Stimulated activated CD4-positive, alpha-beta T cell treated with anti-CD3 and anti-CD28 coated beads, Interleukin-15, amount 100 ng/mL, for 24 hours (primary cell): ENCODE data around the gene LAYN.

Experiments used
- DNase-seq: peaks from one replicate; pipeline ENCODE4 v3.0.0-alpha.2; 2020

The LAYN gene

DNA sequence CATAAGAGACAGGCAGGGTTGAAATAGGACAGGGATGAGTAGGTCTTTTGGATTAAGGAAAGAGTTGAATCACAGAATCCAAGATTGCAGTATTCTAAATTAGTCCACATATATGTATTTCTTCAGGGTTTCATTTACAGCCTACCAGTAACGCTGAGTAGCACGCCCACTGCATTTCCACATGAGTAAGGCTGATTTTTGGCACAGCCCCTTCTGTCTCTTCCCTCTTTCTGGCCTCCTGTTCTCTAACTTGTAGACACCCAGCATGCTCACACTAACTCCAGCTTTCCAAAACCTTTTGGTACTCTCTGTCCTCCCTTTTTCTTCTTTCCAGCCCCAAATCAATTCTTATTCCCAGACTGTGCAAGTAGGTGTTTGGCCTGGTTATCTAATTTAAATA lies 58.0 kb downstream of the LAYN start:
- no peak for DNase-seq

- no peak for DNase-seq
These were observed 61.1 kb downstream of the LAYN start for GRCh38 chr11:111601636-111601978.

GRCh38 chr11:111601979-111602864 lies 61.7 kb downstream of the LAYN start, which contains the start of gene SIK2:
Gene SIK2, plus strand, starts transcription at chr11:111602449. Its CDS starts 115 bp downstream, at chr11:111602564.
- DNase-seq: peak; percentile 94

- DNase-seq: peak; percentile 11
These were observed 62.5 kb downstream of the LAYN start for GRCh38 chr11:111602865-111603610.

GRCh38 chr11:111603611-111604130 lies 63.2 kb downstream of the LAYN start:
- no peak for DNase-seq

GRCh38 chr11:111604392-111605009 lies 64.0 kb downstream of the LAYN start:
- DNase-seq: no peak

GRCh38 chr11:111605681-111606080 lies 65.2 kb downstream of the LAYN start:
- no peak for DNase-seq

- DNase-seq: no peak
These were observed 66.5 kb downstream of the LAYN start for GRCh38 chr11:111606986-111607385.

DNA sequence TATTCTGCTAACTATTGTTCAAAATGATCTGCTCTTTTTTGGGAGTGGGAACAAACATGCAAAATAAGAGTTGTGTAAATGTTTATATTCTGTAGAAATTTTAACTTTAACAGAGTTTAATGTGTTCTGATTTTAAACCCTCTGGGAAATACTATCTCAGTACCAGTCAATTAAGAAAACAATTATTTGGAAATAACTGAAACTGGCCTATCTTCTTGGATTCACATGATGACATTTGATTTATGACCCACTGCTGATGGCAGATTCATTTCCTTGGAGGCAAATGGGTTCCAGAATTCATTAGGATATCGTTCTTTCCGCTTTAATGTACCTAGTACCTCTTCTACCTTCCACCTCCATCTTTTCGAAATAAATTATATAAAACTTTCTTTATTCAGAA lies 67.2 kb downstream of the LAYN start:
- no peak for DNase-seq
